Right lobe of liver (tissue), 6 donors: ENCODE data around the gene SPATA9. TPM values are rescaled to one million over a fixed set of nuclear protein-coding genes. Genes with fewer than 3 reads are reported as not detected.

ENCODE experiments used
- ATAC-seq, 4 donors: fragments of 200-7000 bp; cut with Tn5 transposase; one replicate each; pipeline ENCODE4 v1.9.1; 2020; ENCODE audit warnings: mild to moderate bottlenecking in 4 of 4, moderate library complexity in 4 of 4
- DNase-seq, 3 donors: peaks; one replicate each; pipeline ENCODE4 v3.0.0-alpha.2; 2020
- H3K27ac ChIP-seq, 3 donors: fragments of 200-600 bp; one replicate each; pipeline ENCODE4 v1.8.0; 2022
- H3K27me3 ChIP-seq, 2 donors: fragments of 200-600 bp; one replicate each; pipeline ENCODE4 v1.8.0; 2022
- H3K36me3 ChIP-seq, 4 donors: fragments of 200-600 bp; sonication (generic) in 1 of 4; one replicate each; pipeline versions ENCODE4 v1.5.1 to v1.8.0; 2017 to 2022; ENCODE audit warnings: control low read depth in 1 of 4
- H3K4me1 ChIP-seq, 4 donors: fragments of 200-600 bp; sonication (generic) in 1 of 4; one replicate each; pipeline versions ENCODE4 v1.5.1 to v1.8.0; 2017 to 2022; ENCODE audit warnings: control low read depth in 1 of 4
- H3K4me3 ChIP-seq, 3 donors: fragments of 200-600 bp; one replicate each; pipeline ENCODE4 v1.8.0; 2022
- H3K9me3 ChIP-seq, 4 donors: fragments of 200-600 bp; sonication (generic) in 1 of 4; one replicate each; pipeline versions ENCODE4 v1.5.1 to v1.8.0; 2017 to 2022; ENCODE audit warnings: control low read depth in 1 of 4
- POLR2A ChIP-seq: fragments of 450-650 bp; IDR thresholded peaks from one replicate; pipeline ENCODE4 v1.6.1; 2017; ENCODE audit warnings: antibody characterized with exemption, mild to moderate bottlenecking
- WGBS: methylation state at CpG from one replicate; pipeline ENCODE4 v1.1.6; 2018; ENCODE audit warnings: low coverage, low lambda C conversion rate; ENCODE audit not compliant: insufficient coverage; ENCODE audit errors: missing lambda C conversion rate; 5-methylcytosine and 5-hydroxymethylcytosine counted together
- intact Hi-C, 2 donors: fragments of 100-400 bp; cut with DNase I; formaldehyde crosslinking; loops; one replicate each; pipeline versions ENCODE4 v1.11.2 to v1.14.1; 2022
- total RNA-seq, 6 experiments: library from RNA; depleted of rRNA in 2 of 6; stranded (reverse); fragments of >200 nt in 2 of 6; fragmentation: NEBNext Ultra II Directional in 3 of 6; extraction: Animal tissue kit (Norgen Biotek cat#: 25700) in 3 of 6; gene quantifications; one replicate each; pipeline versions ENCODE4 v1.1.0 to v1.2.4, GENCODE V29; 2016 to 2023
- TF ChIP-seq, protein P1 (sequence below), 4 donors: fragments of 200-600 bp in 3 of 4; fragments of 450-650 bp in 1 of 4; IDR thresholded peaks; one replicate each; pipeline versions ENCODE4 v1.5.1 to v1.8.0; 2016 to 2022; ENCODE audit warnings: antibody characterized with exemption in 4 of 4, mild to moderate bottlenecking in 2 of 4
- donor health status: DM: no; HTN: yes; CAD: no.
- donor health status: DM: no; HTN: no; CAD: no.
- donor health status: DM: no; HTN: no; CAD: no.
- donor health status: DM: no; HTN: yes; CAD: no.
- donor health status: DM: no; HTN: yes; CAD: no.

Gene SPATA9
- total RNA-seq, 6 experiments from 2014 or later = 0.35 to 0.55 (median 0.38) TPM; not detected in 2

DNA sequence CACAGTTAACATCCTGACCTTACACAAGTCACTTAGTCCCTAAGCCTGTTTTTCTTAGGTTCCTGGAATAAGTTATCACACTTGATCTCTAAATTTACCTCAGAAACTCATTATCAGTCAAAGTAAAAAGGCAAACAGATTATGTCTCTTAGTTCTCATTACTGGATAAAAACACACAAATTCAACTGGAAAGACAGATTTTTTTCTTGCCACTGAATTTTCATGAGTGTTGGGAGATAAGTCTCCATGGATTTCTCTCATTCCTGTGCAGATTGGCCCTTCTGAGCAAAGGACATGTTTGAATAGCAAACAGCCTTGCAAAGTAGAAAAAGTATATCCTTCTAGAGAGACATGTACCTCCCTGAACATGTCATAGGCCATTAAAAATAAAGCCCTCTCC is 10.2 kb downstream of the SPATA9 start:
- Histone ChIP-seq H3K27ac (no peak overlapping the region), H3K36me3 (no peaks in the 10 kb centered on the region), H3K4me1 (peaks cover 0 to 11% (median 0%) of the 10 kb centered on the region in 4 donors), H3K9me3 (no peaks in the 10 kb centered on the region), H3K27me3 (no peaks in the 10 kb centered on the region), H3K4me3 (no peak overlapping the region)
- intact Hi-C loops = no loop called here
- ATAC-seq = peak; percentile 11 to 37 (median 24)
- DNase-seq = no peak
- TF ChIP-seq, protein P1, sequence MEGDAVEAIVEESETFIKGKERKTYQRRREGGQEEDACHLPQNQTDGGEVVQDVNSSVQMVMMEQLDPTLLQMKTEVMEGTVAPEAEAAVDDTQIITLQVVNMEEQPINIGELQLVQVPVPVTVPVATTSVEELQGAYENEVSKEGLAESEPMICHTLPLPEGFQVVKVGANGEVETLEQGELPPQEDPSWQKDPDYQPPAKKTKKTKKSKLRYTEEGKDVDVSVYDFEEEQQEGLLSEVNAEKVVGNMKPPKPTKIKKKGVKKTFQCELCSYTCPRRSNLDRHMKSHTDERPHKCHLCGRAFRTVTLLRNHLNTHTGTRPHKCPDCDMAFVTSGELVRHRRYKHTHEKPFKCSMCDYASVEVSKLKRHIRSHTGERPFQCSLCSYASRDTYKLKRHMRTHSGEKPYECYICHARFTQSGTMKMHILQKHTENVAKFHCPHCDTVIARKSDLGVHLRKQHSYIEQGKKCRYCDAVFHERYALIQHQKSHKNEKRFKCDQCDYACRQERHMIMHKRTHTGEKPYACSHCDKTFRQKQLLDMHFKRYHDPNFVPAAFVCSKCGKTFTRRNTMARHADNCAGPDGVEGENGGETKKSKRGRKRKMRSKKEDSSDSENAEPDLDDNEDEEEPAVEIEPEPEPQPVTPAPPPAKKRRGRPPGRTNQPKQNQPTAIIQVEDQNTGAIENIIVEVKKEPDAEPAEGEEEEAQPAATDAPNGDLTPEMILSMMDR (IDR thresholded peaks at IDR 0.05) = no peak
- TF ChIP-seq POLR2A = no peak

DNA sequence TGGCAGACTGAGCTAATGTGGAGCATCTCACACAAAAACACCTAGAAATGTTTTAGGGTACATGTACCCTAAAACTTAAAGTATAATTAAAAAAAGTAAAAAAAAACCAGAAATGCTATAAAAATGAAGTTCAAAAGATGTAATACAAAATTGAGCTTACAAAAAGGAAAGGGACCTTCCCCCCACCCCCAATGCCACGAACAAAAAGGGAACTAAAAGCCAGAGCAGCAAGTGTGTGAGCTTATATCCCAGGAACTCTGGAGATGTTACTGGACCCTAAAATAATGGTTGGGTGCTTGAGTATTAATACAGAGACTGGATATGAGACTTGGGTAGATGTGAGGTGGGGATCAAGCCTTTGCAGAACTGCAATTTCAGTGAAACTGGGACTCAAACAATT is 11.0 kb downstream of the SPATA9 start:
- Histone ChIP-seq H3K27me3 (no peaks in the 10 kb centered on the region), H3K27ac (no peak overlapping the region), H3K36me3 (no peaks in the 10 kb centered on the region), H3K4me3 (no peak overlapping the region), H3K9me3 (no peaks in the 10 kb centered on the region), H3K4me1 (peaks cover 0 to 11% (median 0%) of the 10 kb centered on the region in 4 donors)
- WGBS = 83% methylated on average over 1 of the region's 1 CpG
- DNase-seq (no peak), ATAC-seq (no peak)
- intact Hi-C loops = no loop called here
- TF ChIP-seq POLR2A = no peak
- TF ChIP-seq, protein P1 (IDR thresholded peaks at IDR 0.05) = no peak

DNA sequence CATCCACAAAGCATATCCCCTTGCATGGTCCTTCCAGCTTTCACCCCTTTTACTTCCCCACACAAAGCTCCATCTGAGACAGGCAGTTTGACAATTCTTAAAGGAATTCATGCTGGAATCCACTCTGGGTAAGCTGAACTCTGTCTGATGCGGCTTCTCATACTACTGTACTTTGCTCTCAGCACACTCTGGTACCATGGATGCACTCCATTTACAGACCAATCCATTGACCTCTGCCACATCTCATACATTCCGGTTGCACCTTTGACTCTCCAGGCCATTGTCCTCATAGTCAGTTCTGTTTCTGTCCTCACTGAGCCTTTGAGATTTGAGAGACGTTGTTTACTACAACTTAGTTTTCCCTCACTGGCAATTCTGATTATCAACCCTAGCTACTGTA is 12.2 kb downstream of the SPATA9 start:
- DNase-seq (no peak), ATAC-seq (peak; percentile 46 to 68 (median 56))
- no peaks in the 10 kb centered on the region for H3K27me3 ChIP-seq
- intact Hi-C loops = no loop called here
- H3K36me3 ChIP-seq = no peaks in the 10 kb centered on the region
- no peak overlapping the region for H3K27ac ChIP-seq
- H3K4me1 ChIP-seq = peaks cover 0 to 11% (median 0%) of the 10 kb centered on the region in 4 donors
- WGBS = 39% methylated on average over 3 of the region's 3 CpGs
- TF ChIP-seq, protein P1 (IDR thresholded peaks at IDR 0.05) = no peak
- no peak for TF ChIP-seq POLR2A
- no peaks in the 10 kb centered on the region for H3K9me3 ChIP-seq
- no peak overlapping the region for H3K4me3 ChIP-seq

DNA sequence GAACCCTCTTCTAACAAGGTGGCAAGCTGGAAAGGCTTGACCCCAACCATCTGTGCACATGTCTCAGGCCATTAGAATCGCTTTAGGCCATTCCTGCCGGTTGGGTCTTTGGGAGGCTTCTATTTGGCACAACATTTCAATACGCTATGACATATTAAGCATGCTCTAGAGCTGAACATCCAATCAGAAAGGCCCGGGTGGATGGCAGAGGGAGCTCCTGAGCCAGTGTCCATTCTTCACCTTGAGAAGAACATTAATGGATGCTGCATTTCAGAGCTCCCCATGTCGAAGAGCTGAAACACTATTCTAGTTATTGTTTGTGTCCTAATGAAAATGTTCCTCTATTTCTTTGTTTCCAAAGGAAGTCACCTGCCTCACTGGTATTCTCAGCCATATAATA is 12.8 kb downstream of the SPATA9 start:
- no peak for ATAC-seq
- H3K9me3 ChIP-seq = no peaks in the 10 kb centered on the region

More for the DNA sequence above, 12.8 kb downstream of the SPATA9 start:
- TF ChIP-seq, protein P1 (IDR thresholded peaks at IDR 0.05) = no peak
- no peak for TF ChIP-seq POLR2A
- Histone ChIP-seq H3K27ac (peak overlapping the region in 1 of 3 donors; percentile 34), H3K27me3 (no peaks in the 10 kb centered on the region), H3K4me3 (no peak overlapping the region), H3K4me1 (peaks cover 0 to 11% (median 0%) of the 10 kb centered on the region in 4 donors), H3K36me3 (no peaks in the 10 kb centered on the region)
- intact Hi-C loops = loop anchor here in 1 of 2 donors (10.0 kb wide), 1 partner anchor 175 kb away; no protein-coding TSS in a partner anchor
- WGBS = 90% methylated on average over 4 of the region's 5 CpGs
- DNase-seq = no peak
